Fibroblast of peridontal ligament (primary cell): ENCODE results near the gene VDAC2.

Experiments used
- DNase-seq: peaks from one replicate; pipeline ENCODE4 v3.0.0-alpha.2; 2010; ENCODE audit errors: extremely low read depth

The VDAC2 gene

GRCh38 chr10:75253281-75254220 is 43.0 kb downstream of the VDAC2 start:
- no peak for DNase-seq

GRCh38 chr10:75254739-75255138 is 44.1 kb downstream of the VDAC2 start:
- DNase-seq: no peak

GRCh38 chr10:75260990-75261389 is 50.4 kb downstream of the VDAC2 start:
- DNase-seq: no peak

- no peak for DNase-seq
Measured at GRCh38 chr10:75261813-75262705, 51.5 kb downstream of the VDAC2 start.

- no peak for DNase-seq
Measured at GRCh38 chr10:75263806-75264205, 53.2 kb downstream of the VDAC2 start.

GRCh38 chr10:75265856-75266255 is 55.3 kb downstream of the VDAC2 start:
- no peak for DNase-seq

- peak; percentile 63 for DNase-seq
Measured at GRCh38 chr10:75266945-75267344, 56.3 kb downstream of the VDAC2 start.

GRCh38 chr10:75269605-75270004 is 59.0 kb downstream of the VDAC2 start:
- DNase-seq: no peak

- no peak for DNase-seq
Measured at GRCh38 chr10:75272094-75272493, 61.5 kb downstream of the VDAC2 start.

GRCh38 chr10:75272896-75273295 is 62.3 kb downstream of the VDAC2 start:
- DNase-seq: no peak

GRCh38 chr10:75276069-75276872 is 65.7 kb downstream of the VDAC2 start:
- DNase-seq: no peak

- peak; percentile 38 for DNase-seq
Measured at GRCh38 chr10:75280236-75280635, 69.6 kb downstream of the VDAC2 start.
